Suppressor macrophage treated with lipopolysaccharide for 1 hour (primary cell): ENCODE measurements around the gene INPP5A.

Experiments used
- DNase-seq, 3 donors: peaks; one replicate each; pipeline ENCODE4 v3.0.0-alpha.2; 2020 to 2022

Gene INPP5A

DNA sequence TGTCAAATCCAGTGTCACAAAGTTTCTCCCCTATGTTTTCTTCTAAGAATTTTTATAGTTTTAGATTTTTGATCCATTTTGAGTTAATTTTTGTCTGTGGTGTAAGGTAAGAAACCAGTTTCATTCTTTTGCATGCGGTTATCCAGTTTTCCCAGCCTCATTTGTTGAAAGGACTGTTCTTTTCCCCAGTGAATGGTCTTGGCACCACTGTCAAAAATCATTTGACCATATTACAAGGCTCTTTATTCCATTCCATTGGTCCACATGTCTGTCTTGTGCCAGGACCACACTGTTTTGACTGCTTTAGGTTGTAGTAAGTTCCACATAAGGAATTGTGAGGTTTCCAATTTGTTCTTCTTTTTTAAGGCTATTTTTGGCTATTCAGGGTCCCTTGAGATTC, 64.0 kb downstream of the INPP5A start:
- no peak for DNase-seq

DNA sequence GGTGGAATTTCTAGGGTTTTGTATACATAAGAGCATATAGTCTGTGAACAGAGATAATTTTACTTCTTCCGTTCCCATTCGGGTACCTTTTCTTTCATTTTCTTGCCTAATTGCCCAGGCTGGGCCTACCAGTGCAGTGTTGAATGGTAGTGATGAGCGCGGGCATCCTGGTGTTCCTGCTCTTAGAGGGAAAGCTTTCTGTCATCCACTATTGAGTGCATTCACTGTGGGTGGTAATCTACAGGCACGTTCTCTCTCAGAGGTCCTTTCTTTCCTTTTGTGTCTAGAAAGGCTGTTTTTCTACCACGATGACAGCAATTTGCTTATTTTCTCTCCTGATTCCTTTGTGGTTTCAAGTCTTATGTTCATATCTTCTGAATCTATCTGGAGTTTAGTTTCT, 65.0 kb downstream of the INPP5A start:
- DNase-seq = no peak

DNA sequence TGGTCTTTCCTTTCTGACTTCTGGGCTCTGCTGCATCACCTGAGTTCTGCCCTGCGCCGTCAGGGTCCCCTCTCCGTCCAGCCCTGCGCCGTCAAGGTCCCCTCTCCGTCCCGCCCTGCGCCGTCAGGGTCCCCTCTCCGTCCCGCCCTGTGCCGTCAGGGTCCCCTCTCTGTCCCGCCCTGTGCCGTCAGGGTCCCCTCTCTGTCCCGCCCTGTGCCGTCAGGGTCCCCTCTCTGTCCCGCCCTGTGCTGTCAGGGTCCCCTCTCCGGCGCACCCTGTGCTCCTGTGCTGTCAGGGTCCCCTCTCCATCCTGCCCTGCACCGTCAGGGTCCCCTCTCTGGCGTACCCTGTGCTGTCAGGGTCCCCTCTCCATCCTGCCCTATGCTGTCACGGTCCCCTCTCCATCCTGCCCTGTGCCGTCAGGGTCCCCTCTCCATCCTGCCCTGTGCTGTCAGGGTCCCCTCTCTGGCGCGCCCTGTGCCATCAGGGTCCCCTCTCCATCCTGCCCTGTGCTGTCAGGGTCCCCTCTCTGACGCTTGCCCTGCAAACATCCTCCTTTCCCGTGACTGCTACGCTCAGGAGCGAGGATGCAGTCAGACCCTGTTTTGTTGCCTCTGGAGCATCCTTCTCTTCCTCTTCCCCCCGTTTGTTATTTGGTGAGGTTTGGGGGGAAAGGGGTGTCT, 66.4 kb downstream of the INPP5A start:
- no peak for DNase-seq

DNA sequence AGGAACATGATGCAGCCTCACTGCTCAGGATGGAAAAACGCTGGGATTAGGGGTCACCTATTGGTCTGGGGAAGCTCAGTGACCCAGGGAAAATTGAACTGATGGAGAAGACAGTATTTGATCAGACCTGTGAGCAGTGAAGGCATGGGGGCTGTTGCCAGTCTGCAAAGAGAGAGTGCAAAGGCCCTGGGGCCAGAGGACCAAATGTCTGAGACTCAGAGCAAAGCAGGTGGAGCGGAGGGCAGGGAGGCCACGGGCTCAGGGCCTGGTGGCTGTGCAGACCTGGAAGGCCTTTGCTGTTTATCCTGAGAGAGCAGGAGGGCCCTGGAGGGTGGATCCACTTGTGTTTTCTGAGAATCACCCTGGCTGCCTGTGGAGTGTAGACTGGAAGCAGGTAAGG, 67.1 kb downstream of the INPP5A start:
- DNase-seq = no peak

DNA sequence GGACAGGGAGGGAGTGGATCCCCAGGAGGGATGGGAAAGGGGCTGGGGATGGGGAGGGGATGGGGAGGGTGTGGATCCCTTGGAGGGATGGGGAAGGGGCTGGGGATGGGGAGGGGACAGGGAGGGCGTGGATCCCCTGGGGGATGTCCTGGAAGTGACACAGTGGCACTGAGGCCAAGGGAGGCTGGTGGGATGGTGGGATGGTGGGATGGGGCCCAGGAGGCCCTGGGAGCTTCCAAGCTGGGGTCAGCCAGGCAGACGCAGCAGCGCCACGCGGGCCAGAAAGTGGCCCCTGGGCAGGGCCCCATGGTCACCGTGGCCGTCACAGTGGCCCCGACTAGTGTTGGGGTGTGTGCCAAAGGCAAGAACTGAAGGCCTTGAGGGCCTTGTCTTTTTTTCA, 67.8 kb downstream of the INPP5A start:
- no peak for DNase-seq

DNA sequence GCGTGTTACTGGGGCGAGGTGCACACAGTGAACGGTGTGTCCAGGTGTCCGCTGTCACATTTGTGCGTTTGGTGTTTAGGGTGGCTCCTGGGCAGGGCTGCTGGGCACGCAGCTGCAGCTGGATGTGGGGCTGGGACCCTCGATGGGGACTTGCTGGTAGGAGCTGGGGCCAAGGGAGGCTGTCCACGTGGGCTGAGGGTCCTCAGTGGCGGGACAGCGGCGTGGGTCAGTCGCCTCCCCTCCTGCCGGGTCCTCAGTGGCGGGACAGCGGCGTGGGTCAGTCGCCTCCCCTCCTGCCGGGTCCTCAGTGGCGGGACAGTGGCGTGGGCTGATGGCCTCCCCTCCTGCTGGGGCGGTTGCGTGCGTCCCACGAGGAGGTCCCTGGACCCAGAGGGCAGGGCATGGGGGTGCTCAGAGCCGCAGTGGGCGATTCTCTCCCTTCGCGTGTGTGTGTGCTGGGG, 68.5 kb downstream of the INPP5A start:
- no peak for DNase-seq

DNA sequence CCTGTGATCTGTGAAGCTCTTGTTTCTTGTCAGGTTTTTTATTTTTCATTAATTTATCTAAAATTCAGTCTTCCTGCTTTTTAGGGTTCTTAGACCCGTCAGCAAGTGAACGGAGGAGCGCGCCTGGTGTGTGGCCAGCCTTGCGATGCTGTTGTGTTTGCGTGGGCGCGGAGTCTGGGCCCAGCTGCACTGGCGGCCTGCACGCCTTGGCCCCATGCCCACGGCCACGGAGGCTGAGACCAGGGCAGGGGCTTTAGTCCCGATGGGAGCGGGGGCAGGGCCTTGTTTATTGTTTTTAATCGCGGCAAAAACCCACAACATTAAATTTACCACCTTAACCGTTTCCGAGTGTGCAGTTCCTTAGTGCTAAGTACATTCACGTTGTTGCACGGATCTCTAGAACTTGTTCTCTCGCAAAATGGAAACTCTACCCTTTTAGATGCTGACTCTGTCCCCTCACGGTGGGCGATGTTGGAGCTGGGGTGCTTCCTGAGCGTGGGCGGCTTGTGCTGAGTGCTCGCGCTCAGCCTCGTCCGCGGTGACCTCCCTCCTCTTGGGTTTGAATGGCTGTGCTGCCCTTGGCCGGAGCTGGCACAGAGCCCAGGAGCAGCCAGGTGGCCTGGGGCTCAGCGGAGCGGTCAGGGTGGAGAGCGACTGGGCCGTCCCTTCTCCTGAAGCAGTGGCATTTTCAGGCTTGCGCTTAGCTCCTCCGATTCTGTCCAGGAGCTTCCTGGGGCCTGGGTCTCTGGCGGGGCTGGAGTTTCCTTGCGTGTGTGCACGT, 69.1 kb downstream of the INPP5A start:
- no peak for DNase-seq

DNA sequence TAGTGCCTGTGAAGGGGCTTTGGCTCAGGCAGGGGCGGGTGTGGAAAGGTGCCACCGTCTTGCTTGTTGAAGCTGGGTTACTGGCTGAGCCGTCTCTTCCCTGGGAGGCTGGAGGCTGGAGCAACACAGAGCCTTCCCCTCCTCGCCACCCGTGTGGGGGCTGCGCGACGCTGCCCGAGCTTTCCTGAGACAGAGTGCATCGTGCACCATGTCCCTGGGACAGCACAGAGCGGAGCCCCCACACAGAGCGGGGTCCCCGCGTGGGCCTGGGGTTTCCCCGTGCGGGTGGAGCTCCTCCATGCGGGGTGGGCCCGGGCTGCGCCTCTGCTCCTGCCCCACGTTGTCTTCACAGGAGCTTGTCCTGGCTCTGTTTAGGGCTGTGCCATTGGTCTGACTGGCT, 69.9 kb downstream of the INPP5A start:
- DNase-seq = no peak

DNA sequence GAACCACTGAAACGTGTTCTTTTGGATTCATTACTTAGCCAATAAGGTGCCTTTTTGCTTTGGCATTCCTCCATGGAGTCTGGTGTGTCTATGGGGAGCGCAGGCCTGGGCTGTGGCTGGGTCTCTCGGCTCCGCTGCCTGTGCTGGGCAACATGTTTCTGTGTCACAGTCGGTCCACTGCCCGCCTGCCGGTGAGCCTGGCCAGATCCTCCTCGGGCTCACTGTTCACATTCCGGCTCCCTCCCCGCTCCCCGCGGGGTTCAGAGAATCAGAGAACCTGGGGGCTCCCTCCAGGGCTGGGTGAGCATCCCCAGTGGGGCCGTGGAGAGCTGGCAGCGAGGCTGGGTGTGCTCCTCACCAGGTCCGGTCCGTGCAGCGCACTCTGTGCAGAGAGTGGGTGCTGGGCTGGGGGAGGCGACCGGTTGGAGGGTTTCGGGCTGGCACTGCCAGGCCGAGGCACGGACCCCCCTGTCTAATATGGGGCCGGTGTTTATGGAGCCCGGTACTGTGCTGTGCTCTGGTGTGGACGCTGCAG, 70.4 kb downstream of the INPP5A start:
- no peak for DNase-seq

DNA sequence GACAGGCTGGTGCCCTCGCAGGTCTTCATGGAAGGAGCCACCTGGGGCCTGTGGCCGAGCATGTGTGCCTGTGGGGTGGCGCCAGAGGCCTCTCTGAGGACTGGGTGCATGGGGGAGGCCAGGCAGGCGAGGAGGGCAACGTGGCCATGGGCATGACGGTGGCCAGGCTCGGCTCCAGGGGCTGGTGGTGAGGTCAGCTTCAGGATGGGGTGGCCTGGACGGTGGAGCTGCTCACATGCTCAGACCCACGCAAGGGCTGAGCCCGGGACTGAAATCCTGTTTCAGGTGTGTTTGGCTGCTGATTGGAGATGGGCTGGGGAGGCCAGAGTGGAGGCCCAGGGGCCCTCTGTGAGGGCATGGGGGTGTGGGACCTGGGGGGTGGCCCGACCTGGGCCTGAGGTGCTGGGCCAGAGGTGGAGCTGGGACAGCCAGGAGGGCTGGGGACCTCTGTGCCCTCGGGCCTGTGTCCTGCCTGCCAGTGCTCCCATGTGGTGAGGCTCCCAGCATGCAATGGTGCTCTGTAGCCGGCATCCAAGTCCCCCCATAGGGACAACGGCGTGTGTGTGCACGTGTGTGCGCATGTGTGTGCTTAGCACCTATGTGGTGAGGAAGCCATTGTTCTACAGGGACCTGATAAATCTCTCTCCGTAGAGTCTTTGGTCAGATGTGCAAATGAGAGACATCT, 71.1 kb downstream of the INPP5A start:
- DNase-seq = no peak

DNA sequence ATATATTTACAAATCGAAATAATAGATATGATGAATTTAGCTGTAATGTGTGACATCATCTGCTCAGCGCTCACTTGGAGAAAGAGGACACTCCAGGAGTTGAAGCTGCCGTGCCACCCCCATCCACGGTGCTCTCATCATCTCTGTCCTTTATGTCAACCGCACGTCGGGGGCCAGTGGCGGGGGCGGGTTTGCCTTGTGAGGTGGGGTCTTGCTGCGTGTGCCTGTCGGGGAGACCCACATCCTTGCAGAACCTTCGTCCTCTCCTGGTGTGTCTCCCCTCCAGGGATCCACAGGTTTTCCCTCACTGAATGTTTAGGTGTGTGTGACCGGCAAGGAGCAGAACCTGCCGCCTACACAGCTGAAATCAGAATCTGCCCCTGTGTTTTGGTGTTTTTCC, 71.6 kb downstream of the INPP5A start:
- DNase-seq = no peak

DNA sequence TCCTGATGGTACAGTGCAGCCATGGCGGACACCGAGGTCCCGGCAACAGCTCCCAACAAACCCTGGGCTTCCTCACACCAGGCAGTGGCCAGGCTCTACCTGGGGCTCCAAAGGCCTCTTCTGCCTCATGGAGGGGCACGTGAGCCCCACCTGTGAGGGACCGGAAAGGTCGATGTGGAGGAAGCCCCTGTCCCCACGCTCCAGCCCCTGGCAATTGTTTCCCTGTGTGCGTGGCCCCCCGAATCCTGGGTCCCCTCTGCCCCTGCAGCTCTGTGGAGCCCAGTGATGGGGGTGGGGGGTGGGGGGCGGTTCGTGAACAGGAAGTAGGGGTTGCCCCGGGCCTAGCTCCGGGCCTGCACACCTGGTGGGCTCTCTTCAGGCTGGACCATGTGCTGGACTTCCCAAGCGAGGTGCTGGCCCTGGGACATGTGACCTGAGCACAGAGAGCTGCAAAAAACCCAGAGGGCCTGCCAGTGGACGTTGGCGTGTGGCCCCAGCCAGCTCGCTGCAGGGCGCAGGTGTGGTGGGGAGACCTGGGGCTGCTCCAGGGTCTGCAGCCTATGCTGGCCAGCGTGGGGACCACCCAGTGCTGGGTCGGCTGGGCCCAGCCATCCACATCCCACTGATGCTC, 72.6 kb downstream of the INPP5A start:
- DNase-seq = no peak

DNA sequence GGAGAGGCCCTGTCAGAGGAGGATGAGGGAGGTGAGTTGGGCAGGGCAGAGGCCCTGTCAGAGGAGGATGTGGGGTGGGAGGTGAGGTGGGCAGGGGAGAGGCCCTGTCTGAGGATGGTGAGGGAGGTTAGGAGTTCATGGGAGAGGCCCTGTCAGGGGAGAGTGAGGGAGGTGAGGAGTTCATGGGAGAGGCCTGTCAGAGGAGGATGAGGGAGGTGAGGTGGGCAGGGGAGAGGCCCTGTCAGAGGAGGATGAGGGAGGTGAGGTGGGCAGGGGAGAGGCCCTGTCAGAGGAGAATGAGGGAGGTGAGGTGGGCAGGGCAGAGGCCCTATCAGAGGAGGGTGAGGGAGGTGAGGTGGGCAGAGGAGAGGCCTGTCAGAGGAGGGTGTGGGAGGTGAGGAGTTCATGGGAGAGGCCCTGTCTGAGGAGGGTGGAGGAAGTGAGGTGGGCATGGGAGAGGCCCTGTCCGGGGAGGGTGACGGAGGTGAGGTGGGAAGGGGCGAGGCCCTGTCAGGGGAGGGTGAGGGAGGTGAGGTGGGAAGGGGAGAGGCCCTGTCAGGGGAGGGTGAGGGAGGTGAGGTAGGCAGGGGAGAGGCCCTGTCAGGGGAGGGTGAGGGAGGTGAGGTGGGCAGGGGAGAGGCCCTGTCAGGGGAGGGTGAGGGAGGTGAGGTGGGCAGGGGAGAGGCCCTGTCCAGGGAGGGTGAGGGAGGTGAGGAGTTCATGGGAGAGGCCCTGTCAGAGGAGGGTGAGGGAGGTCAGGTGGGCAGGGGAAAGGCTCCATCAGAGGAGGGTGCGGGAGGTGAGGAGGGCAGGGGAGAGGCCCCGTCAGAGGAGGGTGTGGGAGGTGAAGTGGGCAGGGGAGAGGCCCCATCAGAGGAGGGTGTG, 73.7 kb downstream of the INPP5A start:
- DNase-seq = no peak

DNA sequence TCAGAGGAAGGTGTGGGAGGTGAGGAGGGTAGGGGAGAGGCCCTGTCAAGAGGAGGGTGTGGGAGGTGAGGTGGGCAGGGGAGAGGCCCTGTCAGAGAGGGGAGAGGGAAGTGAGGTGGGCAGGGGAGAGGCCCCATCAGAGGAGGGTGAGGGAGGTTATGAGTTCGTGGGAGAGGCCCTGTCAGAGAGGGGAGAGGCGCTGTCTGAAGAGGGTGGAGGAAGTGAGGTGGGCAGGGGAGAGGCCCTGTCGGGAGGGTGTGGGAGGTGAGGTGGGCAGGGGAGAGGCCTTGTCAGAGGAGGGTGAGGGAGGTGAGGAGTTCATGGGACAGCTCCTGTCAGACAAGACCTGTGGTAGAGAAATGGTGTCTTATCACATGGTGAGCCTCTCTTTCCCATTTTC, 74.4 kb downstream of the INPP5A start:
- no peak for DNase-seq

DNA sequence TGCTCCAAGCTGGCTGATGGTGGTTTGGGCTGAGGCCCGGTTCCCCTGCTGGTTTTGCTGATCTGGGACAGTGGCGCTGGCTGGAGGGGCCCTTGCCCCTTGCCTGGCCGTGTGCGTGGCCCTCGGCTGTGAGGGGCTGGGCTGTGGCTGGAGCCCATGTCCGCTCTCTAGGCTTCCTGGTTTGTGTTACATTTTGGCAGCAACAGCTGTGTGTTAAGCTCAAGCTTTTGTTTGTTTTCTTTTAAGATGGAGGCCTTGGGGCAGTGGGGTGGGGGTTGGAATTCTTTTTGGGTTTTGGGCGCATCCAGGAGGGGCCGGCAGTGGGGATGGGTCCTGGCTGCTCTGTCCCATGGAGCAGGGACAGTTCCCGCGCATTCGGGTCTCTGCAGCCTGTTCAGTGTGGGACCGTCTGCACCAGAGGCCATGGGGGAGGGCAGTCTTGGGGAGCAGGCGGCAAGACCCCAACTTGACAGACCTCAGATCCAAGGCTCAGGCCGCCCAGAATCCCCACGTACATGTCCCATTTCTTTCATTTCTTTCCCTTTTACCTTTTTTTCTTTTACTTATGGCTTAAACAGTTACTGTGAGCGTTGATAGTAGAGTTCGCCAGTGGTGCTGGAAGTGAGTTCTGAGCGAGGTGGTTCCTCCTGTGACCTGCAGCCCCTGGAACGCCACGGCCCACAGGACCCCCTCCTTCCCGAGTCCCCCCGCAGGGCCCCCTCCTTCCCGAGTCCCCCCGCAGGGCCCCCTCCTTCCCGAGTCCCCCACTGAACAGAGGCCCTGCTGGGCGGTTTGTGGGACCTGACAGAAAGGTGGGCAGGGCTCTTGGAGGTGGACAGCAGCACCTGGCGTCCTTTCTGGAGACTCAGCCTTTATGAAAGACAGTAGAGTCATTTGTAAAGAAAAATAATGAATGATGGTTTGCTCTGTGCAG, 75.3 kb downstream of the INPP5A start:
- no peak for DNase-seq

DNA sequence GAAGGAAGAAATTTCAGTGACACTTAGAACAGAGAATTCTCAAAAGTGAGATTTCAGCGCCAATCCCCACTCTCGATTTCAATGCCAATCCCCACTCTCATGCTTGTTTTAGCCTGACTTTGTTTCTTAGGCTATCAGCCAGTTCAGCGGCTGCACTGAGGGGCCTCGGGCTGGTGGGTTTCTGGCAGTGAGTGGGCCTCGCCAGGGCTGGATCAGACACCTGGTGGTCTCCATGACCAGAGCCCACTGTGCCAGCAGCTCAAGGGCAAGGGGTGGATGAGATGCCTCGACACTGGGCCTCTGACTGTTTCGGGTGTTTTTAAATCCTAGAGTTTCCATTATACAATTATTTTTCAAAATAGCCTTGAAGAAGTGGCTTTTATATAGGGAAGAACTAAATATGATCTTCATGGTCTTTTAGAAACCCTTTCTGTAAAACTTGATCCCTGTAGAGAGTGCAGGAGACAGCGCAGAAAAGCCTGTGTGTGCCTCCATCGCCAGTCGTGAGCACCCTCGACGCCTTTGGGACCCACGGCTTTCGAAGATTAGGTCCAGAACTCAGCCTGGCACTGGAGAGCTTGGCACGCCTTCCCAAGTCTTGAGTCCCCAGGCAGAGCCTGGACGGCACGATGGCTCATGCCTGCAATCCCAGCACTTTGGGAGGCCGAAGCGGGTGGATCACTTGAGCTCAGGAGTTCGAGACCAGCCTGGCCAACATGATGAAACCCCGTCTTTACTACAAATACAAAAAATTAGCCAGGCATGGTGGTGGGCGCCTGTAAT, 76.2 kb downstream of the INPP5A start:
- no peak for DNase-seq

DNA sequence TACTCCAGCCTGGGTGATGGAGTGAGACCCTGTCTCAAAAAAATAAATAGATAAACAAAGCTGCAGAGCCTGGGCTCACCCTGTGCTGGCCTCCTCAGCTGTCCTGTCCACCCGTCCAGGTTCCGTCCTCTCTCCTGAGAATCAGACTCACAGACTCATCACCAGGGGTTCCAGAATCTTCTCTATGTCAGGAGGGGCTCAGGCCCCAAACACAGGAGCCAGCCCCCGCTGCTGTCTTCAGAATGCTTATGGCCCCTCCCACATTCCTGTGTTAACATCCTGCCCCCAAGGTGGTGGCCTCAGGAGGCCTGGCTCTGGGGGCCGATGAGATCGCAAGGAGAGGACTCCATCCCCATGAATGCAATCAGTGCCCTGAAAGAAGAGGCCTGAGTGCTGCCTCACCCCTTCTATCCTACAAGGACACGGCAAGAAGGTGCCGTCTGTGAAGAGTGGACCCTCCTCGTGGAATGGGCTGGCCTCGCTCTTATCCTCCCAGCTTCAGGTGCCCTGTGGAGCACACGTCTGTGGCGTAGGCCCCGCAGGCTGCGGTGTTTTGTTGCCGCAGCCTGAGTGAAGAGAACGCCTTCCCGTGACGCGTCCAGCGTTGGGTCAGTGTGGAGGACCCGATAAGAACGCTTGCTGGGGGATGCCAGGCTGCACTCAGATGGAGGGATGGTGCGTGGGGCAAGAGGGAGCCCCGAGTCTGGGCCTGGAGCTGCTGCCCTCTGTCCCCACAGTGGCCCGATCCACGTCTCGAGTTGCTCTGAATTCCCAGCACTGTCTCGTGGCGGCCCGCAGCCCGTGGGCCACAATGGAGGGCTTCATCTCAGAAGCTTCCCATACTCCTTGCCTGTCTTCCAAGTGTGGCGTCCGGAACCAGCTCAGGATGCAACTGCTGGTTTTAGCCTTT, 77.1 kb downstream of the INPP5A start:
- no peak for DNase-seq

DNA sequence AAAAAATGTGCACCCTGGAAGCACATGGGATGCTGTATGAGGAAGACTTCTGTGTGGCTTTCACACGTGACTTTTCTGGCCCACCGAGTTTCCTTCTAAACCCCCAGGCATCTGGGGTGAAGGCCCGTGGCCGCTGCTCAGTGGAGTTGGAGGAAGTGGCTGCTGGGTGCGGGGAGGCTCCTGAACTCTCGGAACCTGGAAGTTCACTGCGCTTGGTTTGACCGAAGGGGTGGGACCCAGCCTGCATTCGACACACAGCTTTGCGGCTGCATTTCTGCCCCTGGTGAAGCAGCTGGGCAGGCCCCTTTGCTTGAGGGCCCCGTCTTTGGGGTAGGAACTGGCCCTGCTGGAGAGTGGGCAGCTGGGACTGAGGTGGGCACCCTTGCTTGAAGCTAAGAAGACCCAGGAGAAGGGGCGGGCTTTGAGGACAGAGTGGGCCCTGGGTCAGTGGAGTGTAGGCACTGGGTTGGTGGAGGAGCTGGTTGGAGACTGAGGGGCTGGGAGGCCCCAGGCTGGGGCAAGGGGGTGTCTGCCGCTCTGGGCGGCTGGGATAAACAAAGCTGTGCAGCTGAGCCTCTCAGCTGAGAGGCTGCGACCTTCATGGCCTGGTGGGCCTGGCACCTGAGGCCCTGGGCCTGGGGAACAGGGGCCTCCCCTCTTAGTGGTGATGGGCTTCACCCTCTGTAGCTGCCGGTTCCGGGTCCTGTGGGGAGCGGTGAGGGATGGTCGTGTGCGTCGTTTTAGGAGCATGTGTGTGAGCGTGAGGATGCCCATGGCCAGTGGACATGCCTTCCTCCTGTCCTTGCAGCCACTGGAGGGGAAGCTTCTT, 78.0 kb downstream of the INPP5A start:
- DNase-seq = no peak
